GM10847 (cell line): ENCODE measurements around the gene NRG4.

Source experiments
- POLR2A ChIP-seq: IDR thresholded peaks from 2 replicates; pipeline ENCODE4 v1.6.1; 2011; ENCODE audit not compliant: insufficient read length; ENCODE audit errors: extremely low read depth

NRG4 gene

GRCh38 chr15:75916978-75917377 lies 95.2 kb downstream of the NRG4 start:
- TF ChIP-seq POLR2A: no peak

- TF ChIP-seq POLR2A: no peak
These were observed 107.0 kb downstream of the NRG4 start for GRCh38 chr15:75905231-75905630.

DNA sequence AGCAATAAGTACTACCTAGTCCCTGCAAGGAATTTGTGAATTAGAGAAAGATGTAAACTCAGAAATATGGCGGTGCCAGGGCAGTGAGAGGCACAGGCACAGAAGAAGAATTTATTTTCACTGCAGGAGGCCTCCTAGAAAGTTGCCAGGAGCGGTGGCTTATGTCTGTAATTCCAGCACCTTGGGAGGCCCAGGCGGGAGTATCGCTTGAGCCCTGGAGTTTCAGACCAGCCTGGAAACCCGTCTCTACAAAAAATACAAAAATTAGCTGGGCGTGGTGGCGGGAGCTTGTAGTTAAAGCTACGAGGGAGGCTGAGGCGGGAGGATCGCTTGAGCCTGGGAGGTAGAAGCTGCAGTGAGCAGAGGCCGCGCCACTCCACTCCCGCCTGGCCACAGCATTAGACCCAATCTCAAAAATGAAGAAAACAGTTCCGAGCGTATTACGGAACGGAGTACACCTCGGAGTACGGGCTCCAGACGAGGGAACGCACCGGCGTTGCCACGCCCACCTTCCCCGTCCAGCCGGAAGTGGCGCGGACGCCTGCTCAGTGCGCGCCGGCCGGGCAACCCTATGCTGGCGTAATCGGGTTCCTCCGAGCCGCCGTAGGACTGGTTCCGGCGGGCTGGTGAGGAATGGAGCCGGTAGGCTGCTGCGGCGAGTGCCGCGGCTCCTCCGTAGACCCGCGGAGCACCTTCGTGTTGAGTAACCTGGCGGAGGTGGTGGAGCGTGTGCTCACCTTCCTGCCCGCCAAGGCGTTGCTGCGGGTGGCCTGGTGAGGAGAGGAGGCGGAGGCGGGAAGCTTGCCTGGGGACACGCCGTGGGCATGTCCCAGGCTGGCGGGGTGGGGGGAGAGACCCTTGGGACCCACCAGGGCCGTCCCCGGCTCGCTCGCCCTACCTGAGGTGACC lies 108.6 kb downstream of the NRG4 start, which contains the start of gene FBXO22:
Gene FBXO22 (plus strand): TSS at position 548 of the 909 bp plus-strand sequence. CDS start 86 bp downstream, at position 634.
- peak; percentile 87 for TF ChIP-seq POLR2A

DNA sequence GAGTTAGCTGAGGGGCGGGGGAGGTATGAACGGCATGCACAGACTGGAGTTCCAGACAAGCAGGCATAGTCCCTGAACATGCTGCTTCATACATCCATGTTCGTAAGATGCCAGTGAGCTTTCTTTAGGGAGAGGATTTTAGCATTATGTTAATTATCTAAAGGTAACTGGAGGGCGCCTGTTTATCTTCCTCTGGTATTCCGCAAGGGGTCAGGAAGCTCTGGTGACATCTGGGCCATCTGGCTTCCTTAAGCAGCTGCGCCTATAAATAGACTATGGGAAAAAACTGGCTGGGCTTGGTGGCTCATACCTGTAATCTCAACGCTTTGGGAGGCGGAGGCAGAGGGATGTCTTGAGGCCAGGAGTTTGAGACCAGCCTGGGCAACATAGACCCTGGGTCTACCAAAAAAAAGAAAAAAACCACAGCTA lies 110.1 kb downstream of the NRG4 start:
- TF ChIP-seq POLR2A: no peak

DNA sequence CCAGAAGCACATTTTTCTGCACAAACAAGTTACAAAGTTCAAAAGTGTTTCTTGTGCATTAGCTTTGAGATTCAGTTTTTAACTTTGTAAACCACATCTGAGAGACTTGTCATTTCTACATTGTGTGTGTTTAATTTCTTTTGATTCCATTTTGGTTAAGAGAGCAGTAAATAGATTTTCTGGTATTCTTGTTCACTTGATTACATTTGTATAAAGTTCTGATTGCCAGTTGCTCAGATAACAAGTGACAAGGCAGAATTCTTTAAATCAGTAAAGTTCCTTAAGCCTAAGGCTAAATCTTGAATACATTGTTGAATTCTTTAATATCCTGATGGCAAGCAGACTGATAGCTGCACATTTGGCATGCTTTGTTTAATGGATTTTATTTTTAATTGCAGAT lies 111.6 kb downstream of the NRG4 start:
- TF ChIP-seq POLR2A: no peak

- no peak for TF ChIP-seq POLR2A
These were observed 116.5 kb downstream of the NRG4 start for GRCh38 chr15:75895731-75896130.

DNA sequence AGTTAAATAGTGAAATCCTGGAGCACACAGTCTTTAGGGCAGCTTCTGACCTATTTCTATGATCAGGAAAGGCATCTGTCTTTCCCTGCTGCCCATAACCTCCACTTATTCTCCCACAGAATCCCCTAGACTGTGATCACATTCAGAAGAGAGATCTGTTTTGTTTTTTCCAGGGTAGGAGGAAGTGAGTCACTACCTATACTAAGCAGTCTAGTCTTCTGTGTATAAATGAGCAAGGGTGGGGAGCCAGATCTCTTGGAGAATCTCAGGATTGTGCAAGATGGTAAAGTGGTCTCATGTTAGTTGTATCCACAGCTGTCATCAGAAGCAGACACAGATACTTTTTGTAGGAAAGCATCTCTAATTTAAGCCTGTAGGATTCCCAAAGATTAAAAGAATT lies 120.3 kb downstream of the NRG4 start:
- no peak for TF ChIP-seq POLR2A
